Measurements from ENCODE around the gene REEP2. TPM values are rescaled to one million over a fixed set of nuclear protein-coding genes. Genes with fewer than 3 reads are reported as not detected.
"Not testable (repeated sequence)": the region's sequence is repeated elsewhere in the genome, so short reads cannot be mapped to it uniquely, and the experiment has no call there.

The REEP2 gene
- polyA plus RNA-seq (ENCODE audit: insufficient read length in 4 of 4) = 10 to 100 TPM in 3 of 4 donors, 1 to 10 TPM in 1; 8.6 to 13.1 (median 12.3) TPM

- peak in 3 of 4 donors; percentile 19 to 39 (median 33) for DNase-seq (ENCODE audit: low read depth in 4 of 4, low spot score in 2 of 4)
Measured at GRCh38 chr5:138438724-138439476, at the start of gene REEP2. REEP2 (plus strand) TSS chr5:138439057; CDS start chr5:138439209, 152 bp downstream.

- DNase-seq (ENCODE audit: low read depth in 4 of 4, low spot score in 2 of 4) = no peak
Measured at GRCh38 chr5:138389332-138389731, 49.5 kb upstream of the REEP2 start.

- DNase-seq (ENCODE audit: low read depth in 4 of 4, low spot score in 2 of 4) = not testable (repeated sequence)
Measured at GRCh38 chr5:138389911-138390310, 48.9 kb upstream of the REEP2 start.

- DNase-seq (ENCODE audit: low read depth in 4 of 4, low spot score in 2 of 4) = no peak
Measured at GRCh38 chr5:138391859-138392386, 46.9 kb upstream of the REEP2 start.

GRCh38 chr5:138402640-138403039, 36.2 kb upstream of the REEP2 start:
- no peak for DNase-seq (ENCODE audit: low read depth in 4 of 4, low spot score in 2 of 4)

GRCh38 chr5:138408023-138408422, 30.8 kb upstream of the REEP2 start:
- no peak for DNase-seq (ENCODE audit: low read depth in 4 of 4, low spot score in 2 of 4)

- DNase-seq (ENCODE audit: low read depth in 4 of 4, low spot score in 2 of 4) = not testable (repeated sequence)
Measured at GRCh38 chr5:138410996-138411640, 27.7 kb upstream of the REEP2 start.

GRCh38 chr5:138418444-138418843, 20.4 kb upstream of the REEP2 start:
- DNase-seq (ENCODE audit: low read depth in 4 of 4, low spot score in 2 of 4) = no peak

- DNase-seq (ENCODE audit: low read depth in 4 of 4, low spot score in 2 of 4) = no peak
Measured at GRCh38 chr5:138425079-138425478, 13.8 kb upstream of the REEP2 start.

- no peak for DNase-seq (ENCODE audit: low read depth in 4 of 4, low spot score in 2 of 4)
Measured at GRCh38 chr5:138435943-138436342, 2.9 kb upstream of the REEP2 start.

- no peak for DNase-seq (ENCODE audit: low read depth in 4 of 4, low spot score in 2 of 4)
Measured at GRCh38 chr5:138438003-138438723, 694 bp upstream of the REEP2 start.

- DNase-seq (ENCODE audit: low read depth in 4 of 4, low spot score in 2 of 4) = peak in 1 of 4 donors; percentile 23
Measured at GRCh38 chr5:138439477-138440158, 761 bp downstream of the REEP2 start.

- no peak for DNase-seq (ENCODE audit: low read depth in 4 of 4, low spot score in 2 of 4)
Measured at GRCh38 chr5:138440159-138441073, 1.6 kb downstream of the REEP2 start.

- no peak for DNase-seq (ENCODE audit: low read depth in 4 of 4, low spot score in 2 of 4)
Measured at GRCh38 chr5:138441221-138441620, 2.4 kb downstream of the REEP2 start.

- no peak for DNase-seq (ENCODE audit: low read depth in 4 of 4, low spot score in 2 of 4)
Measured at GRCh38 chr5:138444078-138444773, 5.4 kb downstream of the REEP2 start.

GRCh38 chr5:138444774-138445546, 6.1 kb downstream of the REEP2 start:
- no peak for DNase-seq (ENCODE audit: low read depth in 4 of 4, low spot score in 2 of 4)

- no peak for DNase-seq (ENCODE audit: low read depth in 4 of 4, low spot score in 2 of 4)
Measured at GRCh38 chr5:138445547-138446271, 6.9 kb downstream of the REEP2 start.

Measured in left renal cortex interstitium (tissue), 4 donors.